Measurements from ENCODE around the gene ASS1. TPM values are rescaled to one million over a fixed set of nuclear protein-coding genes. Genes with fewer than 3 reads are reported as not detected.

ASS1 gene
- total and polyA plus RNA-seq, 3 donors from 2014 or later = 68.5 to 153 (median 90.2) TPM

- no peaks in the 10 kb centered on the region for H3K27me3 ChIP-seq
- H3K27ac ChIP-seq = no peak overlapping the region
- DNase-seq = no peak
- TF ChIP-seq CTCF (IDR thresholded peaks at IDR 0.05) (no peak), POLR2A (IDR thresholded peaks at IDR 0.05) (no peak)
- no peaks in the 10 kb centered on the region for H3K4me1 ChIP-seq
- H3K4me3 ChIP-seq = no peak overlapping the region
- intact Hi-C loops (cut with DNase I; ENCODE audit: low total_unique reads) = no loop called here
- WGBS, 2 donors = 73 to 75% methylated on average over 7 to 8 of the region's 8 CpGs
- H3K9me3 ChIP-seq = no peaks in the 10 kb centered on the region
- H3K36me3 ChIP-seq (ENCODE audit: low read depth, missing control alignments) = no peaks in the 10 kb centered on the region
Observed at GRCh38 chr9:130423272-130423671, 21.5 kb upstream of the ASS1 start.

GRCh38 chr9:130424595-130425454, 19.9 kb upstream of the ASS1 start:
- TF ChIP-seq CTCF (IDR thresholded peaks at IDR 0.05) = no peak
- TF ChIP-seq POLR2A (IDR thresholded peaks at IDR 0.05) = no peak
- WGBS, 2 donors = 87 to 91% methylated on average over 16 to 23 of the region's 24 CpGs
- Histone ChIP-seq H3K36me3 (ENCODE audit: low read depth, missing control alignments) (no peaks in the 10 kb centered on the region), H3K4me1 (no peaks in the 10 kb centered on the region), H3K4me3 (no peak overlapping the region), H3K27ac (no peak overlapping the region), H3K9me3 (no peaks in the 10 kb centered on the region), H3K27me3 (no peaks in the 10 kb centered on the region)
- intact Hi-C loops (cut with DNase I; ENCODE audit: low total_unique reads) = no loop called here
- DNase-seq = no peak

GRCh38 chr9:130425741-130426466, 18.9 kb upstream of the ASS1 start:
- Histone ChIP-seq H3K36me3 (ENCODE audit: low read depth, missing control alignments) (no peaks in the 10 kb centered on the region), H3K27ac (no peak overlapping the region), H3K4me1 (no peaks in the 10 kb centered on the region), H3K27me3 (no peaks in the 10 kb centered on the region), H3K4me3 (no peak overlapping the region), H3K9me3 (no peaks in the 10 kb centered on the region)
- 88 to 89% methylated on average over 15 to 21 of the region's 21 CpGs for WGBS, 2 donors
- no peak for TF ChIP-seq CTCF (IDR thresholded peaks at IDR 0.05)
- no peak for TF ChIP-seq POLR2A (IDR thresholded peaks at IDR 0.05)
- no peak for DNase-seq
- intact Hi-C loops (cut with DNase I; ENCODE audit: low total_unique reads) = no loop called here

- Histone ChIP-seq H3K27me3 (no peaks in the 10 kb centered on the region), H3K27ac (no peak overlapping the region), H3K36me3 (ENCODE audit: low read depth, missing control alignments) (no peaks in the 10 kb centered on the region), H3K4me1 (no peaks in the 10 kb centered on the region), H3K9me3 (no peaks in the 10 kb centered on the region), H3K4me3 (no peak overlapping the region)
- TF ChIP-seq POLR2A (IDR thresholded peaks at IDR 0.05) = no peak
- no peak for TF ChIP-seq CTCF (IDR thresholded peaks at IDR 0.05)
- DNase-seq = no peak
- 82 to 84% methylated on average over 2 to 8 of the region's 8 CpGs for WGBS, 2 donors
- intact Hi-C loops (cut with DNase I; ENCODE audit: low total_unique reads) = no loop called here
Observed at GRCh38 chr9:130426467-130426773, 18.3 kb upstream of the ASS1 start.

All from testis (tissue), 3 donors.